Esophagus muscularis mucosa (tissue), 4 donors: ENCODE data around the gene DOLPP1. TPM values are rescaled to one million over a fixed set of nuclear protein-coding genes. Genes with fewer than 3 reads are reported as not detected.

Experiments used
- DNase-seq: peaks from one replicate; pipeline ENCODE4 v3.0.0-alpha.2; 2017; ENCODE audit errors: extremely low spot score
- H3K27ac ChIP-seq, 4 donors: fragments of 200-600 bp; sonication (generic); replicated peaks in 1 of 4; 1 replicate in 3 of 4; 2 replicates in 1 of 4; pipeline ENCODE4 v1.5.1; 2016 to 2019; ENCODE audit warnings: mild to moderate bottlenecking in 1 of 4
- H3K27me3 ChIP-seq, 4 donors: fragments of 200-600 bp; sonication (generic); one replicate each; pipeline versions ENCODE4 v1.5.1 to v1.6.0; 2016 to 2019
- H3K36me3 ChIP-seq, 4 donors: fragments of 200-600 bp; sonication (generic); one replicate each; pipeline ENCODE4 v1.5.1; 2016 to 2019
- H3K4me1 ChIP-seq, 4 donors: fragments of 200-600 bp; sonication (generic); one replicate each; pipeline ENCODE4 v1.5.1; 2016 to 2019
- H3K4me3 ChIP-seq, 4 donors: fragments of 200-600 bp; sonication (generic); 1 replicate in 2 of 4; 2 replicates in 2 of 4; pipeline ENCODE4 v1.5.1; 2016 to 2019; ENCODE audit warnings: mild to moderate bottlenecking in 4 of 4, moderate library complexity in 1 of 4
- H3K9me3 ChIP-seq, 4 donors: fragments of 200-600 bp; sonication (generic); 1 replicate in 3 of 4; 2 replicates in 1 of 4; pipeline ENCODE4 v1.5.1; 2016 to 2019
- CTCF ChIP-seq, 3 experiments: fragments of 200-600 bp in 2 of 3; fragments of 450-650 bp in 1 of 3; sonication (generic) in 2 of 3; IDR thresholded peaks; one replicate each; pipeline ENCODE4 v1.5.1; 2017 to 2019; ENCODE audit warnings: antibody characterized with exemption in 3 of 3, mild to moderate bottlenecking in 2 of 3, moderate library complexity in 1 of 3
- EP300 ChIP-seq: sonication (generic); formaldehyde crosslinking; IDR thresholded peaks from one replicate; pipeline ENCODE4 v1.6.1; 2017; ENCODE audit warnings: antibody characterized with exemption
- POLR2A ChIP-seq: fragments of 450-650 bp; IDR thresholded peaks from one replicate; pipeline ENCODE4 v1.6.1; 2017; ENCODE audit warnings: antibody characterized with exemption, moderate library complexity, mild to moderate bottlenecking, low read depth
- POLR2AphosphoS5 ChIP-seq, 2 donors: sonication (generic); formaldehyde crosslinking; IDR thresholded peaks; one replicate each; pipeline ENCODE4 v1.6.1; 2017; ENCODE audit warnings: antibody characterized with exemption in 2 of 2
- WGBS: methylation state at CpG from one replicate; pipeline ENCODE4 v1.1.5; 2018; 5-methylcytosine and 5-hydroxymethylcytosine counted together
- intact Hi-C: fragments of 100-400 bp; cut with DNase I; formaldehyde crosslinking; loops from one replicate; pipeline ENCODE4 v1.15.1; 2023
- total RNA-seq, 4 donors: library from RNA; depleted of rRNA; stranded (reverse); fragments of >200 nt; gene quantifications; one replicate each; pipeline versions ENCODE4 v1.1.0 to v1.2.1, GENCODE V29; 2016

The DOLPP1 gene
- total RNA-seq, 4 donors from 2014 or later: 3.0 to 5.5 (median 4.3) TPM

- H3K36me3 ChIP-seq: peaks cover 15 to 84% (median 54%) of the 10 kb centered on the region in 4 donors
- no peak for DNase-seq
These were observed 23.1 kb downstream of the DOLPP1 start for GRCh38 chr9:129104051-129104450.

GRCh38 chr9:129105857-129106694 lies 25.2 kb downstream of the DOLPP1 start:
- TF ChIP-seq CTCF (IDR thresholded peaks at IDR 0.05): no peak
- TF ChIP-seq POLR2A: no peak
- no peak for TF ChIP-seq EP300
- no peak for TF ChIP-seq POLR2AphosphoS5 (IDR thresholded peaks at IDR 0.05)
- Histone ChIP-seq H3K4me3 (no peak overlapping the region), H3K36me3 (peaks cover 15 to 68% (median 41%) of the 10 kb centered on the region in 4 donors), H3K9me3 (no peaks in the 10 kb centered on the region), H3K4me1 (peaks cover 20 to 28% (median 23%) of the 10 kb centered on the region in 4 donors), H3K27ac (no peak overlapping the region), H3K27me3 (no peaks in the 10 kb centered on the region)
- intact Hi-C loops: no loop called here
- no peak for DNase-seq
- 92% methylated on average over 14 of the region's 17 CpGs for WGBS

More at GRCh38 chr9:129104051-129104450, 23.1 kb downstream of the DOLPP1 start:
- whole genome bisulfite sequencing: 87% methylated on average over 10 of the region's 11 CpGs
- no peak overlapping the region for H3K4me3 ChIP-seq
- H3K4me1 ChIP-seq: peaks cover 11 to 17% (median 12%) of the 10 kb centered on the region in 4 donors
- TF ChIP-seq EP300 (no peak), POLR2A (no peak), POLR2AphosphoS5 (IDR thresholded peaks at IDR 0.05) (no peak), CTCF (IDR thresholded peaks at IDR 0.05) (no peak)
- H3K9me3 ChIP-seq: no peaks in the 10 kb centered on the region
- intact Hi-C loops: no loop called here
- no peaks in the 10 kb centered on the region for H3K27me3 ChIP-seq
- no peak overlapping the region for H3K27ac ChIP-seq

GRCh38 chr9:129107651-129108050 lies 26.7 kb downstream of the DOLPP1 start:
- TF ChIP-seq POLR2AphosphoS5 (IDR thresholded peaks at IDR 0.05): no peak
- no peak for TF ChIP-seq CTCF (IDR thresholded peaks at IDR 0.05)
- no peak for TF ChIP-seq POLR2A
- no peak for TF ChIP-seq EP300
- no peak overlapping the region for H3K4me3 ChIP-seq
- peaks cover 28 to 37% (median 32%) of the 10 kb centered on the region in 4 donors for H3K4me1 ChIP-seq
- H3K27me3 ChIP-seq: no peaks in the 10 kb centered on the region
- 98% methylated on average over 10 of the region's 13 CpGs for WGBS
- no peak for DNase-seq
- H3K9me3 ChIP-seq: no peaks in the 10 kb centered on the region
- no peak overlapping the region for H3K27ac ChIP-seq
- intact Hi-C loops: no loop called here
- peaks cover 15 to 52% (median 29%) of the 10 kb centered on the region in 4 donors for H3K36me3 ChIP-seq

- 86% methylated on average over 13 of the region's 13 CpGs for WGBS
- Histone ChIP-seq H3K27ac (peak overlapping the region in 3 of 4 donors; percentile 33 to 95 (median 88)), H3K36me3 (peaks cover 15 to 46% (median 29%) of the 10 kb centered on the region in 4 donors), H3K27me3 (no peaks in the 10 kb centered on the region), H3K9me3 (no peaks in the 10 kb centered on the region), H3K4me1 (peaks cover 26 to 41% (median 37%) of the 10 kb centered on the region in 4 donors), H3K4me3 (no peak overlapping the region)
- intact Hi-C loops: no loop called here
- no peak for TF ChIP-seq CTCF (IDR thresholded peaks at IDR 0.05)
- TF ChIP-seq EP300: no peak
- no peak for TF ChIP-seq POLR2A
- TF ChIP-seq POLR2AphosphoS5 (IDR thresholded peaks at IDR 0.05): no peak
- DNase-seq: no peak
These were observed 27.3 kb downstream of the DOLPP1 start for GRCh38 chr9:129108083-129108804.
